Tongue (tissue), 2 donors: Measurements from ENCODE around the gene MCC. TPM values are rescaled to one million over a fixed set of nuclear protein-coding genes. Genes with fewer than 3 reads are reported as not detected.

ENCODE experiments used
- DNase-seq: peaks from one replicate; pipeline ENCODE4 v3.0.0-alpha.2; 2015
- total RNA-seq: library from RNA; depleted of rRNA; stranded (reverse); fragments of >200 nt; gene quantifications from one replicate; pipeline ENCODE4 v1.2.3, GENCODE V29; 2014

The MCC gene
- total RNA-seq, 1 donor from 2014 or later: 51.2 TPM

- DNase-seq: no peak
Observed at GRCh38 chr5:113244966-113245365, 243.3 kb downstream of the MCC start.

GRCh38 chr5:113243349-113243664, 244.9 kb downstream of the MCC start:
- no peak for DNase-seq

- DNase-seq: no peak
Observed at GRCh38 chr5:113242481-113243348, 245.5 kb downstream of the MCC start.

GRCh38 chr5:113240951-113241726, 247.1 kb downstream of the MCC start:
- DNase-seq: no peak

- DNase-seq: no peak
Observed at GRCh38 chr5:113240032-113240431, 248.2 kb downstream of the MCC start.

GRCh38 chr5:113237893-113238292, 250.4 kb downstream of the MCC start:
- no peak for DNase-seq

- DNase-seq: no peak
Observed at GRCh38 chr5:113236536-113237288, 251.5 kb downstream of the MCC start.

GRCh38 chr5:113235884-113236283, 252.4 kb downstream of the MCC start:
- DNase-seq: no peak

GRCh38 chr5:113234546-113234945, 253.7 kb downstream of the MCC start:
- DNase-seq: no peak

GRCh38 chr5:113233606-113234005, 254.6 kb downstream of the MCC start:
- no peak for DNase-seq

- no peak for DNase-seq
Observed at GRCh38 chr5:113232667-113233066, 255.6 kb downstream of the MCC start.

- DNase-seq: no peak
Observed at GRCh38 chr5:113232221-113232620, 256.0 kb downstream of the MCC start.

GRCh38 chr5:113231653-113232000, 256.6 kb downstream of the MCC start:
- DNase-seq: no peak

GRCh38 chr5:113230711-113231652, 257.3 kb downstream of the MCC start:
- no peak for DNase-seq

- DNase-seq: no peak
Observed at GRCh38 chr5:113227798-113228197, 260.5 kb downstream of the MCC start.

- DNase-seq: no peak
Observed at GRCh38 chr5:113226116-113226736, 262.0 kb downstream of the MCC start.

GRCh38 chr5:113225259-113225658, 263.0 kb downstream of the MCC start:
- DNase-seq: no peak

GRCh38 chr5:113224605-113225065, 263.6 kb downstream of the MCC start:
- DNase-seq: no peak

GRCh38 chr5:113223831-113224604, 264.2 kb downstream of the MCC start:
- no peak for DNase-seq

- no peak for DNase-seq
Observed at GRCh38 chr5:113223315-113223714, 264.9 kb downstream of the MCC start.
